NT2/D1 (cell line): ENCODE data around the gene GTF3C5.

Source experiments
- SUZ12 ChIP-seq: IDR thresholded peaks from 2 replicates; pipeline ENCODE4 v1.6.1; 2011; ENCODE audit not compliant: insufficient read length, insufficient read depth; ENCODE audit errors: extremely low read depth
- ZNF274 ChIP-seq: IDR thresholded peaks from 2 replicates; pipeline ENCODE4 v1.6.1; 2011; ENCODE audit warnings: mild to moderate bottlenecking, low read depth, low read length

DNA sequence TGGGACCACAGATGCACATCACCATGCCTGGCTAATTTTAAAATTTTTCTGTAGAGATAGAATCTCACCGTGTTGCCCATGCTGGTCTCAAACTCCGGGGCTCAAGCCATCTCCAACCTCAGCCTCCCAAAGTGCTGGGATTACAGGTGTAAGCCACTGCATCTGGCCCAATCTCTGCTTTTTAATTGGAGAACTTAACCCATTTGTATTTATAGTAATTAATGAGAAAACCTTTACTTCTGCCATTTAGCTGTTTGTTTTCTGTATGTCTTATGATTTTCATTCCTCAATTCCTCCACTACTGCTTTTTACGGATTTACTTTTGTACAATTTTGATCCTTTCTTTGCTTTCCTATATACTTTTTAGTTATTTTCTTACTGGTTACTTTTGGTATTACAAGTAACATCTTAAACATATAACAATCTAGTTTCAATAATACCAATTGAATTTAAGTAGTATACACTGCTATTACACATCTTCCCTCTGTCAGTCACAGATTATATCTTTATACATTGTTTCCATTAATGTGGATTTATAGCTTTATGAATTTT lies 64.1 kb downstream of the GTF3C5 start:
- TF ChIP-seq SUZ12 (no peak), ZNF274 (no peak)
